SK-N-SH (cell line): ENCODE data around the gene DNMT3B. TPM values are rescaled to one million over a fixed set of nuclear protein-coding genes. Genes with fewer than 3 reads are reported as not detected.

ENCODE experiments used
- CTCF ChIA-PET: fragments of 300-600, 350-600 bp; formaldehyde crosslinking; extraction: SDS; loops from one replicate; lab custom pipeline; 2021; lab: Yijun Ruan, JAX
- POLR2A ChIA-PET: fragments of 350-600 bp; sonication (Branson Sonifier 250); formaldehyde crosslinking; extraction: SDS; loops from one replicate; lab custom pipeline; 2020; ENCODE audit warnings: antibody characterized with exemption, inconsistent platforms; lab: Yijun Ruan, JAX
- DNase-seq: peaks from one replicate; pipeline ENCODE4 v3.0.0; 2012
- H2AFZ ChIP-seq: fragments of 200-600 bp; sonication (generic); 2 replicates; pipeline ENCODE4 v1.8.1; 2016; ENCODE audit warnings: antibody characterized with exemption, mild to moderate bottlenecking, low read depth
- H3F3A ChIP-seq: fragments of 200-600 bp; sonication (generic); replicated peaks from 2 replicates; pipeline ENCODE3; 2016; ENCODE audit warnings: antibody characterized with exemption, mild to moderate bottlenecking; ENCODE audit not compliant: insufficient read depth
- H3K27ac ChIP-seq, 2 experiments: fragments of 200-500 bp in 1 of 2; fragments of 200-600 bp in 1 of 2; sonication (Bioruptor generic) in 1 of 2; sonication (generic), shearing (Covaris generic) in 1 of 2; 2 replicates each; pipeline versions ENCODE4 v1.5.1 to v1.6.1; 2014 to 2016; ENCODE audit warnings: low read depth in 2 of 2, inconsistent platforms in 1 of 2, low read length in 1 of 2, mild to moderate bottlenecking in 1 of 2, mixed read lengths in 1 of 2
- H3K27me3 ChIP-seq: fragments of 200-600 bp; sonication (generic), shearing (Covaris generic); 2 replicates; pipeline ENCODE4 v1.6.1; 2016; ENCODE audit warnings: mixed run types; ENCODE audit not compliant: insufficient read depth
- H3K36me3 ChIP-seq, 2 experiments: fragments of 200-500 bp in 1 of 2; fragments of 200-600 bp in 1 of 2; sonication (Bioruptor generic) in 1 of 2; sonication (generic) in 1 of 2; replicated peaks in 1 of 2; 2 replicates each; pipeline versions ENCODE3 to v1.5.1; 2014 to 2016; ENCODE audit warnings: low read length in 1 of 2, mild to moderate bottlenecking in 1 of 2; ENCODE audit not compliant: insufficient read depth in 2 of 2, control insufficient read depth in 1 of 2
- H3K4me1 ChIP-seq, 2 experiments: fragments of 200-500 bp in 1 of 2; fragments of 200-600 bp in 1 of 2; sonication (Bioruptor generic) in 1 of 2; sonication (generic), shearing (Covaris generic) in 1 of 2; 2 replicates each; pipeline versions ENCODE4 v1.5.1 to v1.6.1; 2014 to 2016; ENCODE audit warnings: low read depth in 1 of 2, low read length in 1 of 2, mixed run types in 1 of 2; ENCODE audit not compliant: insufficient read depth in 2 of 2, control insufficient read depth in 1 of 2
- H3K4me2 ChIP-seq: fragments of 200-600 bp; sonication (generic), shearing (Covaris generic); 2 replicates; pipeline ENCODE4 v1.6.1; 2017; ENCODE audit warnings: mixed run types
- H3K4me3 ChIP-seq, 2 experiments: fragments of 200-500 bp in 1 of 2; fragments of 200-600 bp in 1 of 2; sonication (Bioruptor generic) in 1 of 2; sonication (generic), shearing (Covaris generic) in 1 of 2; 2 replicates each; pipeline versions ENCODE4 v1.5.1 to v1.8.1; 2014 to 2016; ENCODE audit warnings: low read depth in 2 of 2, inconsistent platforms in 1 of 2, low read length in 1 of 2, mild to moderate bottlenecking in 1 of 2, mixed read lengths in 1 of 2, moderate library complexity in 1 of 2
- H3K79me2 ChIP-seq: fragments of 200-600 bp; sonication (generic); 2 replicates; pipeline ENCODE4 v1.8.1; 2017; ENCODE audit warnings: mild to moderate bottlenecking; ENCODE audit not compliant: insufficient read depth
- H3K9ac ChIP-seq: fragments of 200-600 bp; sonication (generic); 2 replicates; pipeline ENCODE4 v1.6.1; 2017; ENCODE audit warnings: mixed run types
- H3K9me2 ChIP-seq: fragments of 200-600 bp; sonication (generic); 2 replicates; pipeline ENCODE4 v1.6.1; 2017; ENCODE audit warnings: mixed run types
- H3K9me3 ChIP-seq: fragments of 200-600 bp; sonication (generic); 2 replicates; pipeline ENCODE4 v1.6.1; 2017; ENCODE audit warnings: mixed run types, mild to moderate bottlenecking, moderate library complexity
- H4K20me1 ChIP-seq: fragments of 200-600 bp; sonication (generic); 2 replicates; pipeline ENCODE4 v1.6.1; 2017; ENCODE audit warnings: mild to moderate bottlenecking, mixed run types; ENCODE audit not compliant: insufficient read depth
- CHD2 ChIP-seq: fragments of 150-350 bp; IDR thresholded peaks from 2 replicates; pipeline ENCODE4 v1.6.1; 2018; ENCODE audit warnings: low read length; ENCODE audit not compliant: partially characterized antibody
- ELF1 ChIP-seq: IDR thresholded peaks from 2 replicates; pipeline ENCODE4 v1.4.0; 2012
- JUND ChIP-seq: IDR thresholded peaks from 2 replicates; pipeline ENCODE4 v1.4.0; 2012
- MAX ChIP-seq: IDR thresholded peaks from 2 replicates; pipeline ENCODE4 v1.4.0; 2012; ENCODE audit warnings: low read depth
- MEF2A ChIP-seq: IDR thresholded peaks from 2 replicates; pipeline ENCODE4 v1.4.0; 2012; ENCODE audit warnings: low read depth, borderline replicate concordance
- MXI1 ChIP-seq: IDR thresholded peaks from 2 replicates; pipeline ENCODE4 v1.6.1; 2012; ENCODE audit warnings: mild to moderate bottlenecking, low read depth, low read length, improper control_type of control experiment
- PBX3 ChIP-seq: IDR thresholded peaks from 2 replicates; pipeline ENCODE4; 2012
- RAD21 ChIP-seq: IDR thresholded peaks from 2 replicates; pipeline ENCODE4 v1.6.1; 2012; ENCODE audit warnings: mild to moderate bottlenecking, low read length
- RCOR1 ChIP-seq: fragments of 150-350 bp; IDR thresholded peaks from 2 replicates; pipeline ENCODE4 v1.6.1; 2017; ENCODE audit warnings: antibody characterized with exemption, low read length
- REST ChIP-seq: IDR thresholded peaks from 2 replicates; pipeline ENCODE4 v1.6.1; 2012; ENCODE audit warnings: mild to moderate bottlenecking, low read depth, low read length, moderate library complexity
- RFX5 ChIP-seq: IDR thresholded peaks from 2 replicates; pipeline ENCODE4 v1.6.1; 2012; ENCODE audit warnings: mild to moderate bottlenecking, improper control_type of control experiment, low read length
- RXRA ChIP-seq: IDR thresholded peaks from 2 replicates; pipeline ENCODE4 v1.4.0; 2012; ENCODE audit warnings: low read depth, mild to moderate bottlenecking, borderline replicate concordance
- SMC3 ChIP-seq: IDR thresholded peaks from 2 replicates; pipeline ENCODE4 v1.6.1; 2012; ENCODE audit warnings: low read depth, low read length, improper control_type of control experiment
- TAF1 ChIP-seq: IDR thresholded peaks from 2 replicates; pipeline ENCODE4 v1.6.1; 2012; ENCODE audit warnings: low read depth, mild to moderate bottlenecking, low read length, moderate library complexity, borderline replicate concordance
- TEAD4 ChIP-seq: IDR thresholded peaks from 2 replicates; pipeline ENCODE4 v1.4.0; 2012; ENCODE audit warnings: mild to moderate bottlenecking, borderline replicate concordance; ENCODE audit not compliant: insufficient read depth
- WGBS: methylation state at CpG from one replicate; pipeline ENCODE4 v1.1.6; 2017; ENCODE audit warnings: low lambda C conversion rate; 5-methylcytosine and 5-hydroxymethylcytosine counted together
- polyA plus RNA-seq, 3 experiments: library from polyadenylated mRNA; depleted of rRNA; stranded (reverse); fragments of >200 nt; gene quantifications; 2 replicates each; pipeline ENCODE4 v1.2.3, GENCODE V29; 2012
- TF ChIP-seq, protein P1 (sequence below): fragments of 150-350 bp; IDR thresholded peaks from 2 replicates; pipeline ENCODE4 v1.6.1; 2017; ENCODE audit warnings: antibody characterized with exemption, low read length, low read depth, borderline replicate concordance
- TF ChIP-seq, protein P2 (sequence below): fragments of 200-600 bp; sonication (generic); IDR thresholded peaks from 2 replicates; pipeline ENCODE4 v1.6.1; 2017; ENCODE audit warnings: antibody characterized with exemption, mild to moderate bottlenecking, moderate library complexity
- TF ChIP-seq, protein P3 (sequence below): IDR thresholded peaks from 2 replicates; pipeline ENCODE4 v1.4.0; 2012; ENCODE audit warnings: low read depth, borderline replicate concordance

DNMT3B gene
- polyA plus RNA-seq, 1 of the 3 experiments (the other 2 are of a cell fraction) = 2.2 TPM

DNA sequence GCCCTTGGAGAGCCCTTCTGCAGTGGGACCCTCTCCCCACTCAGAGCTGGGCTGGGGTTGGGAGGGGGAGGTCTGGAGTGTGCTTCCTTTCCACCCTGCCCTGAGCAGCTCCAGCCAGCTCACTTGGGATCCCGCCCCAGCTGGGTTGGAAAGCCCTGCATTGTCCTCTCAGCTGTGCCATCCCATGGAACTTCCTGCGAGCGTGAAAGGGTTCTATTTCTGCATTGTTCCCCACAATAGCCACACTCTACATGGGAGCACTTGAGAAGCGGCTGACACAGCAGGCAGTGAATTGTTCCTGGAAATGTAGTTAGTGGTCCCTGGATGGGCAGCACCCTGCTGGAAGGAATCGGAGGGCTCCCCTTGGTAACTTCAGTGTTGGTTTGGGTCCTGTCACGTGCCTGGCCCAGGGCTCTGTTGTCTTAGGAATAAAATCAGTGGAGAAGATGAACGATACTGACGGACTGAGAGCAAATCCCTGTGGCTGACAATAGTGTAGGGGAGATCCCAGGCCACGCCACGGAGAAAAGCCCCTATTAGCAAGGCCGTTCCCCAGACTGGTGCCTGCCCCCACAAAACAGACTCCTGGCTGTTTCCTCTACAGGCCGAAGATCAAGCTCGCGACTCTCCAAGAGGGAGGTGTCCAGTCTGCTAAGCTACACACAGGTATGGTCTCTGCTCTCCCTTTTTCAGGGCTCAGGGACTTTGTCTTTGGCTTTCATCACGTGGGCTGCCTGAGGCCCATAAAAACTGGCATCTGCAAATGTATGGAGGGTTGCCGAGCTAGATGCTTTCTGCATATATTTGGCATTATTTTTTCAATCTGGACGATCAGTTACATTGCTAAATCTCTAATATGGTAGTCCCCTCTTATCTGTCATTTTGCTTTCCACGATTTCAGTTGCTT lies 18.8 kb downstream of the DNMT3B start:
- 97% methylated on average over 18 of the region's 18 CpGs for WGBS
- Histone ChIP-seq H4K20me1 (no peaks in the 10 kb centered on the region), H3K9ac (no peak overlapping the region), H3K27ac (no peak overlapping the region), H3K4me2 (no peak overlapping the region), H3K27me3 (no peaks in the 10 kb centered on the region), H3K79me2 (no peaks in the 10 kb centered on the region), H3K4me1 (peaks cover 0 to 13% of the 10 kb centered on the region in 2 experiments; a peak in 3 of 4 replicates), H3K36me3 (peaks cover 0 to 5% of the 10 kb centered on the region in 2 experiments), H3F3A (no peaks in the 10 kb centered on the region), H3K4me3 (no peak overlapping the region), H2AFZ (no peak overlapping the region), H3K9me3 (no peaks in the 10 kb centered on the region), H3K9me2 (no peaks in the 10 kb centered on the region)
- no peak for DNase-seq
- TF ChIP-seq ELF1 (no peak), RAD21 (no peak), MEF2A (no peak), TAF1 (no peak), MAX (no peak), REST (no peak), MXI1 (no peak), RXRA (no peak), JUND (no peak), TEAD4 (no peak), CHD2 (no peak), PBX3 (no peak), SMC3 (no peak), RFX5 (no peak), RCOR1 (no peak)
- TF ChIP-seq, protein P1, sequence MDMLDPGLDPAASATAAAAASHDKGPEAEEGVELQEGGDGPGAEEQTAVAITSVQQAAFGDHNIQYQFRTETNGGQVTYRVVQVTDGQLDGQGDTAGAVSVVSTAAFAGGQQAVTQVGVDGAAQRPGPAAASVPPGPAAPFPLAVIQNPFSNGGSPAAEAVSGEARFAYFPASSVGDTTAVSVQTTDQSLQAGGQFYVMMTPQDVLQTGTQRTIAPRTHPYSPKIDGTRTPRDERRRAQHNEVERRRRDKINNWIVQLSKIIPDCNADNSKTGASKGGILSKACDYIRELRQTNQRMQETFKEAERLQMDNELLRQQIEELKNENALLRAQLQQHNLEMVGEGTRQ = no peak
- TF ChIP-seq, protein P2, sequence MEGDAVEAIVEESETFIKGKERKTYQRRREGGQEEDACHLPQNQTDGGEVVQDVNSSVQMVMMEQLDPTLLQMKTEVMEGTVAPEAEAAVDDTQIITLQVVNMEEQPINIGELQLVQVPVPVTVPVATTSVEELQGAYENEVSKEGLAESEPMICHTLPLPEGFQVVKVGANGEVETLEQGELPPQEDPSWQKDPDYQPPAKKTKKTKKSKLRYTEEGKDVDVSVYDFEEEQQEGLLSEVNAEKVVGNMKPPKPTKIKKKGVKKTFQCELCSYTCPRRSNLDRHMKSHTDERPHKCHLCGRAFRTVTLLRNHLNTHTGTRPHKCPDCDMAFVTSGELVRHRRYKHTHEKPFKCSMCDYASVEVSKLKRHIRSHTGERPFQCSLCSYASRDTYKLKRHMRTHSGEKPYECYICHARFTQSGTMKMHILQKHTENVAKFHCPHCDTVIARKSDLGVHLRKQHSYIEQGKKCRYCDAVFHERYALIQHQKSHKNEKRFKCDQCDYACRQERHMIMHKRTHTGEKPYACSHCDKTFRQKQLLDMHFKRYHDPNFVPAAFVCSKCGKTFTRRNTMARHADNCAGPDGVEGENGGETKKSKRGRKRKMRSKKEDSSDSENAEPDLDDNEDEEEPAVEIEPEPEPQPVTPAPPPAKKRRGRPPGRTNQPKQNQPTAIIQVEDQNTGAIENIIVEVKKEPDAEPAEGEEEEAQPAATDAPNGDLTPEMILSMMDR = no peak
- TF ChIP-seq, protein P3, sequence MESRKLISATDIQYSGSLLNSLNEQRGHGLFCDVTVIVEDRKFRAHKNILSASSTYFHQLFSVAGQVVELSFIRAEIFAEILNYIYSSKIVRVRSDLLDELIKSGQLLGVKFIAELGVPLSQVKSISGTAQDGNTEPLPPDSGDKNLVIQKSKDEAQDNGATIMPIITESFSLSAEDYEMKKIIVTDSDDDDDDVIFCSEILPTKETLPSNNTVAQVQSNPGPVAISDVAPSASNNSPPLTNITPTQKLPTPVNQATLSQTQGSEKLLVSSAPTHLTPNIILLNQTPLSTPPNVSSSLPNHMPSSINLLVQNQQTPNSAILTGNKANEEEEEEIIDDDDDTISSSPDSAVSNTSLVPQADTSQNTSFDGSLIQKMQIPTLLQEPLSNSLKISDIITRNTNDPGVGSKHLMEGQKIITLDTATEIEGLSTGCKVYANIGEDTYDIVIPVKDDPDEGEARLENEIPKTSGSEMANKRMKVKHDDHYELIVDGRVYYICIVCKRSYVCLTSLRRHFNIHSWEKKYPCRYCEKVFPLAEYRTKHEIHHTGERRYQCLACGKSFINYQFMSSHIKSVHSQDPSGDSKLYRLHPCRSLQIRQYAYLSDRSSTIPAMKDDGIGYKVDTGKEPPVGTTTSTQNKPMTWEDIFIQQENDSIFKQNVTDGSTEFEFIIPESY = no peak
- ChIA-PET CTCF (interaction anchor here (1.1 to 7.2 kb wide), 4 partner anchors 8 to 260 kb away, joined by 3 to 101 read pairs (median 44); partner anchors contain the start of gene C20orf203), POLR2A (no interaction called here)
